Breast epithelium (tissue), 4 donors: ENCODE results near the gene MINDY4B. TPM values are rescaled to one million over a fixed set of nuclear protein-coding genes. Genes with fewer than 3 reads are reported as not detected.

ENCODE experiments used
- DNase-seq, 2 donors: peaks; one replicate each; pipeline ENCODE4 v3.0.0-alpha.2; 2019; ENCODE audit warnings: low spot score in 2 of 2
- H3K27ac ChIP-seq, 2 donors: fragments of 200-600 bp; sonication (generic) in 1 of 2; one replicate each; pipeline ENCODE4 v1.5.1; 2016 to 2019; ENCODE audit warnings: mild to moderate bottlenecking in 1 of 2
- H3K27me3 ChIP-seq, 2 donors: fragments of 200-600 bp; sonication (generic) in 1 of 2; one replicate each; pipeline versions ENCODE4 v1.5.1 to v1.6.0; 2017 to 2019; ENCODE audit warnings: control low read depth in 1 of 2, mild to moderate bottlenecking in 1 of 2
- H3K36me3 ChIP-seq: fragments of 200-600 bp; one replicate; pipeline ENCODE4 v1.5.1; 2019
- H3K4me1 ChIP-seq, 2 donors: fragments of 200-600 bp; sonication (generic); one replicate each; pipeline ENCODE4 v1.5.1; 2016 to 2019; ENCODE audit warnings: control low read depth in 1 of 2
- H3K4me3 ChIP-seq, 3 donors: fragments of 200-600 bp; sonication (generic); 1 replicate in 2 of 3; 2 replicates in 1 of 3; pipeline ENCODE4 v1.5.1; 2016 to 2019; ENCODE audit warnings: mild to moderate bottlenecking in 3 of 3, moderate library complexity in 2 of 3
- H3K9me3 ChIP-seq, 2 donors: fragments of 200-600 bp; sonication (generic) in 1 of 2; one replicate each; pipeline ENCODE4 v1.5.1; 2016 to 2019; ENCODE audit warnings: control low read depth in 1 of 2
- CTCF ChIP-seq, 3 donors: fragments of 450-650 bp; IDR thresholded peaks; one replicate each; pipeline ENCODE4 v1.5.1; 2016 to 2017; ENCODE audit warnings: antibody characterized with exemption in 3 of 3, mild to moderate bottlenecking in 3 of 3, moderate library complexity in 3 of 3
- POLR2A ChIP-seq: fragments of 450-650 bp; IDR thresholded peaks from one replicate; pipeline ENCODE4 v1.6.1; 2016; ENCODE audit warnings: antibody characterized with exemption, mild to moderate bottlenecking, moderate library complexity
- POLR2AphosphoS5 ChIP-seq, 3 donors: sonication (generic); formaldehyde crosslinking; IDR thresholded peaks; one replicate each; pipeline ENCODE4 v1.6.1; 2017; ENCODE audit warnings: antibody characterized with exemption in 3 of 3
- intact Hi-C: fragments of 100-400 bp; cut with DNase I; formaldehyde crosslinking; loops from one replicate; pipeline ENCODE4 v1.15.1; 2023; ENCODE audit warnings: low total_unique reads
- total RNA-seq, 3 donors: library from RNA; depleted of rRNA; stranded (reverse); fragments of >200 nt; gene quantifications; one replicate each; pipeline ENCODE4 v1.1.0, GENCODE V29; 2016

MINDY4B gene
- total RNA-seq, 3 donors from 2014 or later, result not detected

- TF ChIP-seq CTCF (IDR thresholded peaks at IDR 0.05) (no peak), POLR2AphosphoS5 (IDR thresholded peaks at IDR 0.05) (no peak), POLR2A (no peak)
- Histone ChIP-seq H3K27ac (no peak overlapping the region), H3K4me1 (no peaks in the 10 kb centered on the region), H3K36me3 (no peaks in the 10 kb centered on the region), H3K4me3 (no peak overlapping the region), H3K27me3 (no peaks in the 10 kb centered on the region), H3K9me3 (no peaks in the 10 kb centered on the region)
- intact Hi-C loops, result no loop called here
- no peak for DNase-seq
Measured at GRCh38 chr3:150840802-150841515, 64.3 kb downstream of the MINDY4B start.

- no peaks in the 10 kb centered on the region for H3K36me3 ChIP-seq
- H3K27me3 ChIP-seq, result no peaks in the 10 kb centered on the region
- H3K9me3 ChIP-seq, result no peaks in the 10 kb centered on the region
- no peak overlapping the region for H3K4me3 ChIP-seq
- TF ChIP-seq POLR2A, result no peak
- no peak for TF ChIP-seq POLR2AphosphoS5 (IDR thresholded peaks at IDR 0.05)
- TF ChIP-seq CTCF (IDR thresholded peaks at IDR 0.05), result no peak
- no peak overlapping the region for H3K27ac ChIP-seq
- DNase-seq, result no peak
- intact Hi-C loops, result no loop called here
- H3K4me1 ChIP-seq, result no peaks in the 10 kb centered on the region
Measured at GRCh38 chr3:150830745-150831144, 74.5 kb downstream of the MINDY4B start.

GRCh38 chr3:150830094-150830681, 75.1 kb downstream of the MINDY4B start:
- Histone ChIP-seq H3K27ac (no peak overlapping the region), H3K9me3 (no peaks in the 10 kb centered on the region), H3K36me3 (no peaks in the 10 kb centered on the region), H3K27me3 (no peaks in the 10 kb centered on the region), H3K4me1 (no peaks in the 10 kb centered on the region), H3K4me3 (no peak overlapping the region)
- DNase-seq, result no peak
- no peak for TF ChIP-seq CTCF (IDR thresholded peaks at IDR 0.05)
- TF ChIP-seq POLR2A, result no peak
- no peak for TF ChIP-seq POLR2AphosphoS5 (IDR thresholded peaks at IDR 0.05)
- intact Hi-C loops, result no loop called here

DNA sequence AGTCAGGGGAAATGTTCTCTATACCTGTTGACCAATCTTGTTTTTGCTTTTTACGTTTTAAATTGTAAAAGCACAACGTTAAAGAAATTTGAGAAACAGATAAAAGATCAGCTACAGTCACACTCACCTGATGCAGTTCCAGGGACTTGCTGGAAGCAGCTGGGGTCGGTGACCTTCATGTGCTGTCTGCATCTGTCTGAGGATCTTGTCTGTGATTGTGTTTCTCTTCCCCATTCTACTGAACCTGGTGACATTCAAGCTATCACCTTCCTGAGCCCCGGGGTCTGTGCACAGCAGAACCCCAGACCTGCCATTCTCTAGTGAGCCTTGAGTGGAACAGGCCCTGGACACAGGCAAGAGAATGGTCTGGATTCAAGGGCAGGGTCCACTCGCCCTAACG, 75.8 kb downstream of the MINDY4B start:
- Histone ChIP-seq H3K36me3 (no peaks in the 10 kb centered on the region), H3K4me1 (no peaks in the 10 kb centered on the region), H3K4me3 (no peak overlapping the region), H3K27ac (no peak overlapping the region), H3K27me3 (no peaks in the 10 kb centered on the region), H3K9me3 (no peaks in the 10 kb centered on the region)
- intact Hi-C loops, result no loop called here
- TF ChIP-seq POLR2A (no peak), CTCF (IDR thresholded peaks at IDR 0.05) (no peak), POLR2AphosphoS5 (IDR thresholded peaks at IDR 0.05) (no peak)
- DNase-seq, result no peak

DNA sequence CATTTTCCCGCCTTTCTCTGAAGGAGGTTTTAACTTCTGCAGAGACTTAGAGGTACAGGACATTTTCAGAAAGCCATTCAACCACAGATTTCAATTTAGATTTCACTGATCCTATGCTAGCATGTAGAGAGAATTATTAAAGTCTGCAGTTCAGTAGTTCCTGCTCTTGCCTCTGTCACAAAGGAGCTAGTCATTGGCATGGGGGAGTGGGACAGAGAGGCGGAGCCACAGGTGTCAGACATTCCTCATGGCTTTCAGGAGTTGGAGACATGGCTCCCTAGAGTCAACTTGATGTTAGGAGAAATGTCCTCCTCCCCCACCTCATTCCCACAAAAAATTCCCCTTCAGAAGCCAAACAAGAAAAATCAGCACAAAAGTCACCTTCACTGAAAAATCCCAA, 76.2 kb downstream of the MINDY4B start:
- no peak for TF ChIP-seq POLR2AphosphoS5 (IDR thresholded peaks at IDR 0.05)
- TF ChIP-seq CTCF (IDR thresholded peaks at IDR 0.05), result no peak
- no peak overlapping the region for H3K27ac ChIP-seq
- H3K27me3 ChIP-seq, result no peaks in the 10 kb centered on the region
- no peaks in the 10 kb centered on the region for H3K4me1 ChIP-seq
- DNase-seq, result no peak
- H3K9me3 ChIP-seq, result no peaks in the 10 kb centered on the region
- no peaks in the 10 kb centered on the region for H3K36me3 ChIP-seq
- H3K4me3 ChIP-seq, result no peak overlapping the region
- intact Hi-C loops, result no loop called here
